Neural cell (in vitro differentiated cells): ENCODE data around the gene SMIM1.
"Not testable (repeated sequence)": the region's sequence is repeated elsewhere in the genome, so short reads cannot be mapped to it uniquely, and the experiment has no call there.

Experiments used
- POLR2AphosphoS5 ChIP-seq: IDR thresholded peaks from 2 replicates; pipeline ENCODE4 v1.6.1; 2012
- TF ChIP-seq, protein P1 (sequence below): fragments of 450-650 bp; IDR thresholded peaks from 2 replicates; pipeline ENCODE4 v1.5.1; 2014; ENCODE audit warnings: antibody characterized with exemption, mild to moderate bottlenecking, moderate library complexity; ENCODE audit not compliant: poor library complexity, severe bottlenecking

DNA sequence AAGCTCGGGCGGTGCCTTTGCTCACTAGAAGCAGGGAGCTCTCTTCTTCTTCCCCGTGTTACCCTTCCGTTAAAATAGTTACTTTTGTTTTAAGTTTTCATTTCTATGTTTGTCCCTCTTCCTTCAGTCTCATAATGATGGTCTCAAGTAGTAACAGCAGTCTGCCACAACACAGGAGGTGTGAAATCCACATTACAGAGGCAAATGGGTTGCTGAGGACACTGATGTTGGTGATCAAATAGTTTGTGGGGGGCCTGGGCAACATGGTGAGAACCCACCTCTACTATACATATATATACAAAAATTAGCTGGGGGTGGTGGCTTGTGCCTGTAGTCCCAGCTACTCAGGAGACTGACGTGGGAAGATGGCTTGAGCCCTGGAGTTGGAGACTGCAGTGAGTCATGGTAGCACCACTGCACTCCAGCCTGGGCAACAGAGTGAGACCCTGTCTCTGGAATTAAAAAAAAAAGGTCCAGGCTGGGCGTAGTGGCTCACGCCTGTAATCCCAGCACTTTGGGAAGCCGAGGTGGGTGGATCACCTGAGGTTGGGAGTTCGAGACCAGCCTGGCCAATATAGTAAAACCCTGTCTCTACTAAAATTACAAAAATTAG is 37.7 kb downstream of the SMIM1 start:
- TF ChIP-seq, protein P1, sequence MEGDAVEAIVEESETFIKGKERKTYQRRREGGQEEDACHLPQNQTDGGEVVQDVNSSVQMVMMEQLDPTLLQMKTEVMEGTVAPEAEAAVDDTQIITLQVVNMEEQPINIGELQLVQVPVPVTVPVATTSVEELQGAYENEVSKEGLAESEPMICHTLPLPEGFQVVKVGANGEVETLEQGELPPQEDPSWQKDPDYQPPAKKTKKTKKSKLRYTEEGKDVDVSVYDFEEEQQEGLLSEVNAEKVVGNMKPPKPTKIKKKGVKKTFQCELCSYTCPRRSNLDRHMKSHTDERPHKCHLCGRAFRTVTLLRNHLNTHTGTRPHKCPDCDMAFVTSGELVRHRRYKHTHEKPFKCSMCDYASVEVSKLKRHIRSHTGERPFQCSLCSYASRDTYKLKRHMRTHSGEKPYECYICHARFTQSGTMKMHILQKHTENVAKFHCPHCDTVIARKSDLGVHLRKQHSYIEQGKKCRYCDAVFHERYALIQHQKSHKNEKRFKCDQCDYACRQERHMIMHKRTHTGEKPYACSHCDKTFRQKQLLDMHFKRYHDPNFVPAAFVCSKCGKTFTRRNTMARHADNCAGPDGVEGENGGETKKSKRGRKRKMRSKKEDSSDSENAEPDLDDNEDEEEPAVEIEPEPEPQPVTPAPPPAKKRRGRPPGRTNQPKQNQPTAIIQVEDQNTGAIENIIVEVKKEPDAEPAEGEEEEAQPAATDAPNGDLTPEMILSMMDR = not testable (repeated sequence)
- not testable (repeated sequence) for TF ChIP-seq POLR2AphosphoS5
